ENCODE measurements around the gene STK17A. TPM values are rescaled to one million over a fixed set of nuclear protein-coding genes. Genes with fewer than 3 reads are reported as not detected.

Gene STK17A
- total RNA-seq, 1 experiment from 2014 or later, result 9.8 TPM

DNA sequence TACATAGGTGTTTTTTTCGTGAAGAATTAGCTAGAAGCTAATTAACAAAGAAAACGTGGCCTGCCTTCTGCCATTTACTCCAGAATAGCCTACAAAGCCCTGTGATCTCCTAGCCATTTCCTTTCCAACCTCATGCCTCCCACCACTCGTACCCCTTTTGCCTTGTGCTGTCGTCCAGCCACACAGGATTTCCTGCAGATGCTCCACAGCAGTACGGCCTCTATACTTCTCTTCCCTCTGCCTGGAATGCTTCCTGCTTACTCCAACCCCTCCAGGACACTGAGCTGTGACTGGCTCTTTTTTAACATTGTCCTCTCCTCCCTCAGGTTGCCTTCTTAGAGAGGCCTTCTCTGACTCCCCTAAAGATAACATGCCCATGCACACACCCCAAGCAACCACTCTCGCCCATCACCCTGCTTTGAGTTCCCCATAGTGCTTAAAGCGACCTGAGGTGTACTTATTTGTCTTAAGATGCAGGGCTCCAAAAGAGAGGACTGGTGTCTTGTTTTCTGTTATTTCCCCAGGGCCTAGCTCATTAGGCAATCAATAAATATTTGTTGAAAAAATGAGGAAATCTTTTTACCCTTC lies 32.7 kb downstream of the STK17A start:
- Histone ChIP-seq H2BK15ac (ENCODE audit: low read depth, low read length) (no peak overlapping the region), H2AFZ (ENCODE audit: low read length) (no peak overlapping the region), H3K27ac (ENCODE audit: insufficient read length, low read depth, low read length) (no peak overlapping the region), H4K8ac (replicated peaks; ENCODE audit: insufficient read length, low read depth, low read length) (no peak overlapping the region), H3K4me2 (ENCODE audit: insufficient read depth, insufficient read length, low read length) (no peak overlapping the region), H4K91ac (ENCODE audit: insufficient read length, low read depth, low read length) (no peak overlapping the region), H3K23ac (ENCODE audit: insufficient read length, low read depth, low read length) (no peak overlapping the region), H2AK5ac (ENCODE audit: insufficient read length, low read length) (no peak overlapping the region), H3K4ac (ENCODE audit: low read depth, low read length) (no peak overlapping the region), H3K79me1 (ENCODE audit: insufficient read depth, low read depth, low read length, poor library complexity, severe bottlenecking) (no peaks in the 10 kb centered on the region), H2BK12ac (ENCODE audit: insufficient read length, low read depth, low read length) (no peak overlapping the region), H2BK20ac (ENCODE audit: low read depth, low read length, poor library complexity, severe bottlenecking) (no peak overlapping the region), H3K14ac (ENCODE audit: insufficient read depth, low read length) (no peak overlapping the region), H3K9ac (ENCODE audit: extremely low read depth, insufficient read length, low read length) (no peak overlapping the region), H3T11ph (ENCODE audit: low read length) (no peak overlapping the region), H3K9me3 (ENCODE audit: control insufficient read depth, low read depth, low read length) (no peaks in the 10 kb centered on the region), H3K18ac (ENCODE audit: insufficient read length, low read depth, low read length) (no peak overlapping the region), H3K27me3 (ENCODE audit: insufficient read depth, low read length) (no peaks in the 10 kb centered on the region), H3K79me2 (ENCODE audit: insufficient read depth, low read length) (no peaks in the 10 kb centered on the region), H3K23me2 (ENCODE audit: insufficient read length, low read depth, low read length, poor library complexity, severe bottlenecking) (peaks cover 2% of the 10 kb centered on the region), H2BK5ac (ENCODE audit: insufficient read length, low read length) (no peak overlapping the region), H3K56ac (ENCODE audit: insufficient read length, low read depth, low read length) (no peak overlapping the region), H4K5ac (ENCODE audit: insufficient read length, low read depth, low read length) (no peak overlapping the region), H4K20me1 (ENCODE audit: control insufficient read depth, insufficient read depth, insufficient read length) (no peaks in the 10 kb centered on the region), H3K4me1 (ENCODE audit: insufficient read depth, low read length) (no peaks in the 10 kb centered on the region; the same call in 1 of the 2 replicates), H2BK120ac (ENCODE audit: low read depth, low read length, poor library complexity, severe bottlenecking) (no peak overlapping the region)
- Mint-ChIP-seq H3K27me3 (ENCODE audit: low read depth) (no peaks in the 10 kb centered on the region), H3K36me3 (ENCODE audit: insufficient read depth in 1 of 3, low read depth in 3 of 3) (peaks cover 0 to 10% (median 4%) of the 10 kb centered on the region in 3 experiments; a peak in 4 of 7 replicates), H3K4me1 (no peaks in the 10 kb centered on the region), H3K4me3 (no peak overlapping the region), H3K27ac (peak overlapping the region; percentile 3 to 51 (median 41); a peak in 6 of 7 replicates), H3K9me3 (no peaks in the 10 kb centered on the region)
- TF ChIP-seq, protein P1, sequence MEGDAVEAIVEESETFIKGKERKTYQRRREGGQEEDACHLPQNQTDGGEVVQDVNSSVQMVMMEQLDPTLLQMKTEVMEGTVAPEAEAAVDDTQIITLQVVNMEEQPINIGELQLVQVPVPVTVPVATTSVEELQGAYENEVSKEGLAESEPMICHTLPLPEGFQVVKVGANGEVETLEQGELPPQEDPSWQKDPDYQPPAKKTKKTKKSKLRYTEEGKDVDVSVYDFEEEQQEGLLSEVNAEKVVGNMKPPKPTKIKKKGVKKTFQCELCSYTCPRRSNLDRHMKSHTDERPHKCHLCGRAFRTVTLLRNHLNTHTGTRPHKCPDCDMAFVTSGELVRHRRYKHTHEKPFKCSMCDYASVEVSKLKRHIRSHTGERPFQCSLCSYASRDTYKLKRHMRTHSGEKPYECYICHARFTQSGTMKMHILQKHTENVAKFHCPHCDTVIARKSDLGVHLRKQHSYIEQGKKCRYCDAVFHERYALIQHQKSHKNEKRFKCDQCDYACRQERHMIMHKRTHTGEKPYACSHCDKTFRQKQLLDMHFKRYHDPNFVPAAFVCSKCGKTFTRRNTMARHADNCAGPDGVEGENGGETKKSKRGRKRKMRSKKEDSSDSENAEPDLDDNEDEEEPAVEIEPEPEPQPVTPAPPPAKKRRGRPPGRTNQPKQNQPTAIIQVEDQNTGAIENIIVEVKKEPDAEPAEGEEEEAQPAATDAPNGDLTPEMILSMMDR (conservative IDR thresholded peaks at IDR 0.05), result no peak
- no peak for DNase-seq
- WGBS (ENCODE audit: extremely low coverage, insufficient read length, low lambda C conversion rate), result no CpG with 5 or more reads among the region's 7 CpGs

All from H9 (cell line).